ENCODE measurements around the gene MRPS25. TPM values are rescaled to one million over a fixed set of nuclear protein-coding genes. Genes with fewer than 3 reads are reported as not detected.

MRPS25 gene
- 44.5 to 67.1 TPM (median 59.7 TPM) in 5 replicates for total RNA-seq (2022; extraction: Qiagen RNA extraction)

GRCh38 chr3:15064835-15065549 lies at the start of gene MRPS25:
MRPS25 (minus strand) TSS chr3:15065315; CDS start chr3:15065194, 121 bp downstream.

GRCh38 chr3:15098503-15099363 lies 33.6 kb upstream of the MRPS25 start, which contains the start of gene RBSN:
RBSN (minus strand) TSS chr3:15099148; CDS start chr3:15096120, 3,028 bp downstream.

Other genes with a start within 250 kb of the MRPS25 start
- gene FGD5, start 246.4 kb downstream of the MRPS25 start, total RNA-seq (2022; extraction: Qiagen RNA extraction), result 0.04 to 0.07 TPM in 2 of 5 replicates, not detected in the others
- 9.5 to 23.8 TPM (median 19.0 TPM) in 5 replicates for gene NR2C2, start 117.7 kb downstream of the MRPS25 start, total RNA-seq (2022; extraction: Qiagen RNA extraction)
- 9.0 to 11.7 TPM (median 10.8 TPM) in 5 replicates for gene RBSN, start 33.8 kb upstream of the MRPS25 start, total RNA-seq (2022; extraction: Qiagen RNA extraction)
- 23.5 to 29.0 TPM (median 28.2 TPM) in 5 replicates for gene CAPN7, start 140.9 kb upstream of the MRPS25 start, total RNA-seq (2022; extraction: Qiagen RNA extraction)